PFSK-1 (cell line): Measurements from ENCODE around the gene CLEC16A.

Experiments
- POLR2AphosphoS5 ChIP-seq: IDR thresholded peaks from 2 replicates; pipeline ENCODE4 v1.6.1; 2012; ENCODE audit warnings: low read depth, mild to moderate bottlenecking, control low read depth, low read length, moderate library complexity
- SIN3A ChIP-seq: IDR thresholded peaks from 2 replicates; pipeline ENCODE4 v1.6.1; 2012; ENCODE audit warnings: mild to moderate bottlenecking, low read length, moderate library complexity, borderline replicate concordance; ENCODE audit not compliant: insufficient read depth
- TAF1 ChIP-seq: IDR thresholded peaks from 2 replicates; pipeline ENCODE4 v1.6.1; 2012; ENCODE audit warnings: low read length, control low read depth, borderline replicate concordance; ENCODE audit not compliant: insufficient read depth

DNA sequence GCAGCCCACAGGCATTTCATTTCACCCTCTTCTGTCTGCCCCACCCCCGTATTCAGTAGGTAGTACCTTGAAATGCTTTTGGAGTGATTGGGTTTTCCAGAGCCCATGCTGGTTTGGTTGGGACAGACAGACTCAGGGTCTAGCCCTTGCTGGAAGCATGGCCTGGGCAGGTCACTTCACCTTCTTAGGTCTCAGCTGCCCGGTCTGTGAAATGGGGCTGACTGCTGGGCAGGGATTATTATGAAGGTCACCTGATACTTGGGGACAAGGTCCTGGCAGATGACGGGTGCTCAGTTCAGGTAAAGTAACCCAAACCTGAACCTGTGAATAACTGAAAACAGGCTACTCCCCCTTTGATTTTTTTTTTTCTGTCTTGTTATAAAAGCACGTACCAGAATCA, 116.0 kb downstream of the CLEC16A start:
- TF ChIP-seq SIN3A (no peak), TAF1 (no peak), POLR2AphosphoS5 (no peak)
